ENCODE results near the gene TOMM70. TPM values are rescaled to one million over a fixed set of nuclear protein-coding genes. Genes with fewer than 3 reads are reported as not detected.

The TOMM70 gene
- polyA plus RNA-seq, 3 donors = 4.9 to 6.3 (median 6.3) TPM

DNA sequence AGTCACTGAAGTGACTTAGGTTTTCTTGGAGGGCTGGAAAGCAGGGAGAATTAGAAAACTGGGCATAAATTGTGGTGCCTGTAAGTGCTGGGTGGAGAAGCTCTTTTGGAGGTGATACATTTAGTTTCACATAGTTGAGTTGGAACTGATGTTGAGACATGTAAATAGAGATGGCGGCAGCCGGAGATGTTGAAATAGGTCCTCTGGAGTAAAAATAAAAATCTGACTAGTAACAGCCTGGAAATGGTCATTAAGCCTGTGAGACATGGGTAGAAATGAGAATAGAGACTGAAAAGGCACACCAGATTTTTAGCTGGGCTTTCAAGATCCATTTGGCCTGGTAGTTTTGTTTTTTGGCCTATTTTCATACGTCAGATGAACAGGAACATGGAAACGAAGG, 69.2 kb downstream of the TOMM70 start:
- Histone ChIP-seq H3K4me2 (replicated peaks; ENCODE audit: extremely low read depth, low read length, poor library complexity, severe bottlenecking) (no peak overlapping the region), H3K27ac (ENCODE audit: low read depth in 1 of 2, low read length in 2 of 2) (no peak overlapping the region), H3K27me3 (ENCODE audit: control insufficient read depth in 2 of 2, insufficient read depth in 2 of 2, low read length in 2 of 2) (no peaks in the 10 kb centered on the region), H4K20me1 (ENCODE audit: insufficient read depth, low read length) (no peaks in the 10 kb centered on the region), H3K36me3 (replicated peaks in 1 of 2; ENCODE audit: control insufficient read depth in 1 of 2, insufficient read depth in 2 of 2, low read length in 2 of 2) (peaks cover 0 to 9% of the 10 kb centered on the region in 2 donors), H3K79me2 (ENCODE audit: insufficient read depth, low read length) (no peaks in the 10 kb centered on the region), H3K9me3 (replicated peaks in 1 of 2; ENCODE audit: control insufficient read depth in 1 of 2, insufficient read depth in 1 of 2, low read length in 2 of 2) (no peaks in the 10 kb centered on the region), H3K4me3 (replicated peaks in 1 of 3; ENCODE audit: low read depth in 2 of 3, low read length in 3 of 3) (no peak overlapping the region), H2AFZ (ENCODE audit: insufficient read depth, low read depth, low read length, poor library complexity, severe bottlenecking) (no peak overlapping the region), H3K4me1 (ENCODE audit: control insufficient read depth in 1 of 2, insufficient read depth in 2 of 2, low read length in 2 of 2) (peaks cover 12 to 16% of the 10 kb centered on the region in 2 donors), H3K9ac (ENCODE audit: insufficient read depth, low read length, poor library complexity, severe bottlenecking) (no peak overlapping the region)
- TF ChIP-seq, protein P1, sequence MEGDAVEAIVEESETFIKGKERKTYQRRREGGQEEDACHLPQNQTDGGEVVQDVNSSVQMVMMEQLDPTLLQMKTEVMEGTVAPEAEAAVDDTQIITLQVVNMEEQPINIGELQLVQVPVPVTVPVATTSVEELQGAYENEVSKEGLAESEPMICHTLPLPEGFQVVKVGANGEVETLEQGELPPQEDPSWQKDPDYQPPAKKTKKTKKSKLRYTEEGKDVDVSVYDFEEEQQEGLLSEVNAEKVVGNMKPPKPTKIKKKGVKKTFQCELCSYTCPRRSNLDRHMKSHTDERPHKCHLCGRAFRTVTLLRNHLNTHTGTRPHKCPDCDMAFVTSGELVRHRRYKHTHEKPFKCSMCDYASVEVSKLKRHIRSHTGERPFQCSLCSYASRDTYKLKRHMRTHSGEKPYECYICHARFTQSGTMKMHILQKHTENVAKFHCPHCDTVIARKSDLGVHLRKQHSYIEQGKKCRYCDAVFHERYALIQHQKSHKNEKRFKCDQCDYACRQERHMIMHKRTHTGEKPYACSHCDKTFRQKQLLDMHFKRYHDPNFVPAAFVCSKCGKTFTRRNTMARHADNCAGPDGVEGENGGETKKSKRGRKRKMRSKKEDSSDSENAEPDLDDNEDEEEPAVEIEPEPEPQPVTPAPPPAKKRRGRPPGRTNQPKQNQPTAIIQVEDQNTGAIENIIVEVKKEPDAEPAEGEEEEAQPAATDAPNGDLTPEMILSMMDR (IDR thresholded peaks at IDR 0.05) = no peak
- H3K4me1 Mint-ChIP-seq = peaks cover 21% of the 10 kb centered on the region
- H3K9me3 Mint-ChIP-seq = peaks cover 0 to 11% (median 4%) of the 10 kb centered on the region in 7 donors
- DNase-seq = no peak
- no peak overlapping the region for H3K4me3 Mint-ChIP-seq
- WGBS (ENCODE audit: insufficient coverage) = 50% methylated on average over 2 of the region's 4 CpGs
- peaks cover 0 to 2% (median 0%) of the 10 kb centered on the region in 3 donors for H3K27me3 Mint-ChIP-seq (ENCODE audit: low read depth in 3 of 3)
- intact Hi-C loops (cut with micrococcal nuclease) = no loop called here
- H3K27ac Mint-ChIP-seq = no peak overlapping the region
- peaks cover 10 to 11% of the 10 kb centered on the region in 2 donors for H3K36me3 Mint-ChIP-seq

DNA sequence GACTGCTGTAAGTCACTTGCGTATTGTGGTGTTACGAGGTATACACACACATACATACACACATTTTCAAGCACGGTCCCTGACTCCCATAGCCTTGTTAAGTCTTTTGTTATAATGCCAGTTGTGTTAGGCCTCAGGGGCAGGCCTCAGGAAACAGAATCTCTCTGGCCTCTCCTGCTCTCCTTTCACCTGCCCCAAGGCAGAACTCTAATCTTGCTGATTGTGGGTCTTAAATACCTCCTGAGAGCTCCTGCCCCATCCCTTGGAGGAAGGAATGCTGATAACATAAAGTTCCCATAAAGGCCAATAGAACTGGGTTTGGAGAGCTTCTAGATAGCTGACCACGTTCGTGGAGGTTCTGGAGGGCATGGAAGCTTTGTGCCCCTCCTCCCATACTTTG, 70.2 kb downstream of the TOMM70 start:
- Histone ChIP-seq H3K4me2 (replicated peaks; ENCODE audit: extremely low read depth, low read length, poor library complexity, severe bottlenecking) (no peak overlapping the region), H3K4me1 (ENCODE audit: control insufficient read depth in 1 of 2, insufficient read depth in 2 of 2, low read length in 2 of 2) (peaks cover 11 to 14% of the 10 kb centered on the region in 2 donors), H3K36me3 (replicated peaks in 1 of 2; ENCODE audit: control insufficient read depth in 1 of 2, insufficient read depth in 2 of 2, low read length in 2 of 2) (peaks cover 3 to 19% of the 10 kb centered on the region in 2 donors), H3K4me3 (replicated peaks in 1 of 3; ENCODE audit: low read depth in 2 of 3, low read length in 3 of 3) (no peak overlapping the region), H4K20me1 (ENCODE audit: insufficient read depth, low read length) (no peaks in the 10 kb centered on the region), H3K79me2 (ENCODE audit: insufficient read depth, low read length) (no peaks in the 10 kb centered on the region), H3K9me3 (replicated peaks in 1 of 2; ENCODE audit: control insufficient read depth in 1 of 2, insufficient read depth in 1 of 2, low read length in 2 of 2) (no peaks in the 10 kb centered on the region), H3K9ac (ENCODE audit: insufficient read depth, low read length, poor library complexity, severe bottlenecking) (no peak overlapping the region), H3K27ac (ENCODE audit: low read depth in 1 of 2, low read length in 2 of 2) (no peak overlapping the region), H2AFZ (ENCODE audit: insufficient read depth, low read depth, low read length, poor library complexity, severe bottlenecking) (no peak overlapping the region), H3K27me3 (ENCODE audit: control insufficient read depth in 2 of 2, insufficient read depth in 2 of 2, low read length in 2 of 2) (no peaks in the 10 kb centered on the region)
- WGBS (ENCODE audit: insufficient coverage) = 100% methylated on average over 2 of the region's 5 CpGs
- intact Hi-C loops (cut with micrococcal nuclease) = no loop called here
- DNase-seq = no peak
- peaks cover 0 to 11% (median 4%) of the 10 kb centered on the region in 7 donors for H3K9me3 Mint-ChIP-seq
- H3K27me3 Mint-ChIP-seq (ENCODE audit: low read depth in 3 of 3) = peaks cover 0 to 2% (median 2%) of the 10 kb centered on the region in 3 donors
- H3K27ac Mint-ChIP-seq = peak overlapping the region in 1 of 7 donors; percentile 13
- H3K36me3 Mint-ChIP-seq = peaks cover 14 to 18% of the 10 kb centered on the region in 2 donors
- no peak overlapping the region for H3K4me3 Mint-ChIP-seq
- TF ChIP-seq, protein P1 (IDR thresholded peaks at IDR 0.05) = no peak
- peaks cover 18% of the 10 kb centered on the region for H3K4me1 Mint-ChIP-seq
